ENCODE data around the gene PTPRJ.

GRCh38 chr11:47983464-47984397 lies 3.4 kb downstream of the PTPRJ start:
- TF ChIP-seq CTCF (IDR thresholded peaks at IDR 0.05) (no peak), POLR2A (IDR thresholded peaks at IDR 0.05) (no peak)
